GM11168 (cell line): ENCODE results near the gene GLG1.

Source experiments
- in situ Hi-C: fragments of 300-500 bp; cut with MboI; formaldehyde crosslinking; loops from one replicate; pipeline ENCODE4 v1.12.0; 2022; ENCODE audit warnings: low sequenced_read_pairs; ENCODE audit not compliant: unreplicated experiment

GLG1 gene

DNA sequence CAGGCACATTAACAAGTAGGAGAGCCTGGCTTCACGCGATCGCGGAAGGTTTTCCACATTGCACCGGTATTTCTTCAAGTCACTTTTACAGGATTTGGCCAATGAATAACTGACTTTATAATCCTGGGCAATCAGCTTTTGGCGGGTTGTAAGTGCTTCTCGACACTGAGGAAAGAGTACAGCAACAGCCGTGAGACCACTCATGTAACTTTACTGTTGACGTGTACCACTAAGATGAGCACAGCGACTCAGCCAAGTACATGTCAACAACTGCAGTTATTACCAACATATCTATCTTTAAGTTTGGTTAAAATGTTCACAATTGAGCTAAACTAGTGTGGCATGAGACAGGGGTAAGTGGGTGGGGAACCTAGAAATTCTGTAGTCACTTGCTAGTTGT is 113.9 kb downstream of the GLG1 start:
- in situ Hi-C loops: no loop called here

DNA sequence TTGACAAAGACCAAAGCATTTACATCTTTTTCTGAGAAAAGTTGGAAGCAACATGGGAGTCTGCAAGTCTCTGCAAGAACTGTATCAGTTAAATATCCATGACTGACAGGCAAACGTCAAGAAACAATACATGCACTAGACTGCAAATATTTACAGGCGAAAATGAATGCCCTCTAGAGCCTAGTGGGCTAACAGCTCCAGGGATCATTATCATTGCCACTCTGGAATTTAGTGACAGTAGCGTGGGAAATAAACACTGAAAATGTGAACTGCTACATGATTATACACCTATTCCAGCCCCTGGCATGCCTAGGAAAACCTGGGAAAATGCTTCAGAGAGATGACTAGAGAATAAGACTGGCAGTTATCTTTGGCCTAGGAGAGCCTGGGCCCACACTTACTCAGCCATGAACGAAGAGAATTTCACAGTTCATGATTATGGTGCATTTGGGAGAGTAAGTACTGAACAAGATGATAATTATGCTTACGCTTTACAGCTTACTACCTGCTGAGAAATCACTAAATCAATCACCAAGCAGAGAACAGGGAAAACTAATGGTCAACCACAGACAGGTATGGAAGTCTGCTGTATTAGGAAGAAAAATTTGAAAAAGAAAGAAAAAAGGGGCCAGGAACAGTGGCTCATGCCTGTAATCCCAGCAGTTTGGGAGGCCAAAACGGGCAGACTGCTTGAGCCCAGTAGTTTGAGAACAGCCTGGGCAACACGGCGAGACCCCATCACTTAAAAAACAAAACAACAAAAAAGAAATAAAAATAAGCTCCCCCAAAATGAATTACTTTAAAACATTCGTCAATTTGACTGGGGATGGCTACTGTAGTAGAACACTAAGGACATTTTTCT is 119.0 kb downstream of the GLG1 start:
- in situ Hi-C loops: loop anchor here (10.0 kb wide), 1 partner anchor 137 kb away; no protein-coding TSS in a partner anchor

DNA sequence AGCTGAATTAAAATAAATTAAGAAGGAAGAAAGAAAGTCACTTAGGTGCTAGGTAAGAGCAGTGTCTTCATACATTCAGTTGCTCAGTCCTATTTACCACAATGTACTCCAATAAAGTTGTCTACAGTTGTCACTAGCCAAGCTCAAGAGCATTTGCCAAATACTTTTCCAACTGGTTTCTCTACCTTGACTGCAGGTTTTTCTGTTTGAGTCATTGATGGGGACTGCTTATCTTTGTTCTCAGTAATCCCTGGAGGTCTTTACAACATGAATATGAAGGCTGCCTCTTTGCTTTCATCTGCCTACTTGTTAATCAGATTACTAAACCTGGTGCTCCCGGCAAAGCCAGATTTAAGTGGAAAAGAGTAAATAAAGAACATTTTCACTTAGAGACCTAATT is 121.0 kb downstream of the GLG1 start:
- in situ Hi-C loops: loop anchor here (10.0 kb wide), 1 partner anchor 139 kb away; no protein-coding TSS in a partner anchor

DNA sequence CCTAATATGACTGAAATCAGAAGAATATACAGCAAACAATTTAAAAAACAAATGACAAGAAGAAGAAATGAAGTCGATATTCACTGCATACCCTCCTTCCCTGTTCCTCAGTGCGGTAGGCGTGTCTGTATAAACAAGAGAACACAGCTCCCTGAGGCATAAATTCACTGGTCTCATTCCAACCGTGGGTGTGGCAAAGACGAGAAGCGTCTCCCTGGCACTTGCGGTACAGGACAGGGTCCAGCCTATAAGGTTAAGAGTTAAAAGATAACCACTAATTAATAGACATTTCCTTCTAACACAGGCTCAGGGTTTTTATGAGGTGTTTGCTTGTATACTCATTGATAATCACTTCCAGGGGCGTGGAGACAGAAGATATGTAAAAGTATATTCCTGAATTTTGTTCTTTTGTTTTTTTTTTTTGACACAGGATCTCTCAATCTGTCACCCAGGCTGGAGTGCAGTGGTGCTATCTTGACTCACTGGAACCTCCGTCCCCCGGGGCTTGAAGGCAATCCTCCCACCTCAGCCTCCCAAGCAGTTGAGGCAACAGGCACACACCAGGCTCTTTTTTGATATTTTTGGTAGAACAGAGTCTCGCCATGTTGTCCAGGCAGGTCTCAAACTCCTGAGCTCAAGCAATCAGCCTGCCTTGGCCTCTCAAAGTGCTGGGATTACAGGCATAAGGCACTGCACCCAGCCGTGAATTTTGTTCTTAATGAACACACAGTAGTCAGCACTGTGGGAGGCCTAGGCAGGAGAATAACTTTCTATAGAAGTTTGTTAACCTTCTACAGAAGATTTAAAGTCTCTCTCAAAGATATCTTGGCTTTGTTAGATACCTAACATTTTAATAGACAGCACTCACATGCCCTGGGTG is 126.5 kb downstream of the GLG1 start:
- in situ Hi-C loops: loop anchor here (10.0 kb wide), 1 partner anchor 144 kb away; no protein-coding TSS in a partner anchor

- in situ Hi-C loops: no loop called here
Measured at GRCh38 chr16:74477226-74477625, 129.7 kb downstream of the GLG1 start.

GRCh38 chr16:74474416-74474815 is 132.5 kb downstream of the GLG1 start:
- in situ Hi-C loops: no loop called here

DNA sequence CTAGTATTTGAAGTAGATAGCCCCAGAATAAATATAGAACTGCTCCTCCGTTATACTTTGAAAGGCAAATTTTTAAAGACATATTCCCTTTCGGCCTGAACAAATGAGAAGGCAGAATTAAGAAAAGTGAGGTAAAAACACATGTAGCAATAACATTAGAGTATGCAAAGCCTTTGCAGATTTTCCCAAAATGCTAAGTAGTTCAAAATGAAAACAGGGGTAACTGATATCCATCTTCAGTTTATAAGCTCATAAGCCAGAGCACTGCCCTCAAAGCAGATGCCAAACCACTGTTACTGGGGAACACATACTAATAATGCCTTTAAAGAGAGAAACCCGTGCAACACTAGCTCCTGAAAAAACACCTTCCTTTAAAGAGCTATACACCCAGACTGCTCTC is 134.4 kb downstream of the GLG1 start:
- in situ Hi-C loops: no loop called here

GRCh38 chr16:74472010-74472409 is 134.9 kb downstream of the GLG1 start:
- in situ Hi-C loops: no loop called here

DNA sequence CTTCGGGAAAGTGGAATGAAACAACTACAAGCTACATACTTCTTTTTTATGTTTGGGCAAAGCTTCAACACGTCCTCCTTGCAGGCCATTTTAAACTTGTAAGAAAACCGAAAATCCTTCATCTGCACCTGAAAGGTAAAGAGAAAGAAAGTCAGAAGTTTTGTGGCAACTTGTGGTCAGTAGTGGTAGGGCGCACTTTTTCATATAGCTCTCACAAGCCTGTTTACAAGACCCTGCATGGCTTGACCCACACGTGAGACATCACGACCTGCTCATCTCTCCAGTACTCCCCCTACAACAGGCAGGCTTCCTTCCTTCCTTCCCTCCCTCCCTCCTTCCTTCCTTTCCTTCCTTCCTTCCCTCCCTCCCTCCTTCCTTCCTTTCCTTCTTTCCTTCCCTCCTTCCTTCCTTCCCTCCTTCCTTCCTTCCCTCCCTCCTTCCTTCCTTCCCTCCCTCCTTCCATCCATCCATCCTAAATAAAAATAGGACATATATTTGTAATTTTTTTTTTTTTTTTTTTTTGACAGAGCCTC is 136.9 kb downstream of the GLG1 start:
- in situ Hi-C loops: no loop called here

GRCh38 chr16:74468807-74469525 is 137.9 kb downstream of the GLG1 start:
- in situ Hi-C loops: no loop called here

GRCh38 chr16:74466872-74467271 is 140.0 kb downstream of the GLG1 start:
- in situ Hi-C loops: no loop called here

DNA sequence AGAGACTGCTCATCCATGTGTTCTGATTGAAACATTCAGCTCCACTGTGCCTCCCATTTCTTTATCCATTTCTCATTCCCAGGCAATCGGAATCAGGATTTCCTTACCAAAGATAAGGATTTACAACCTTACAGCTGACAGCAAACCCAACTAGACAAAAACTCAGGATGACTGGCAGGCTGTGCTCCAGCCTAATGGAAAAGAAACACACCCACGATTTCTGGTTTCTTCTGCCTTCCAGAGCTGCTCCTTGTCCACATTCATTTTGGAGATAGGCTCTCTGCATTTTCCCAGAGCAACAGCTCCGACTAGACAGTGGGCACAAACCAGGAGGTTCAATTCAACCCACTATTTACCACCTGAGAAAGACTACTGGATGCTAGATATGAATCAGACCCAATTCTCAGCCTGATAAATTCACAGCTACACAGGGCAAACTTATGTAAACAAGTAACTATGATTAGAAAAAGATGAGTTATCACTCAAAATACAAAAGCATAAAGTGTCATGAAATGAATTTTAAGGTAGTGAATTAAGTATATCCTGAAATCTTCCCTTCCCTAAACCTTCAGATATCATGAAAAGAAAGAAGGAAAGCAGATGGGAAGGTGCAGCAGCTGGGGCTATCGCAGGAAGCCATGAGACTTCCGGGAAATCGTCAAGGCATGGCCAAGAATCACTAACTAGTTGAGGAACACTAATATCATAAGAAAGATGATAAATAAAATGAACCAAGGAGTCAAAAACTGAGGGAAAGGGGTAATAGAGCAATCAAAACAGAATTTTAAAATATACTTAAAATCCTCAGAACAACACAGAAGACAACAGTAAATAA is 140.8 kb downstream of the GLG1 start:
- in situ Hi-C loops: no loop called here

DNA sequence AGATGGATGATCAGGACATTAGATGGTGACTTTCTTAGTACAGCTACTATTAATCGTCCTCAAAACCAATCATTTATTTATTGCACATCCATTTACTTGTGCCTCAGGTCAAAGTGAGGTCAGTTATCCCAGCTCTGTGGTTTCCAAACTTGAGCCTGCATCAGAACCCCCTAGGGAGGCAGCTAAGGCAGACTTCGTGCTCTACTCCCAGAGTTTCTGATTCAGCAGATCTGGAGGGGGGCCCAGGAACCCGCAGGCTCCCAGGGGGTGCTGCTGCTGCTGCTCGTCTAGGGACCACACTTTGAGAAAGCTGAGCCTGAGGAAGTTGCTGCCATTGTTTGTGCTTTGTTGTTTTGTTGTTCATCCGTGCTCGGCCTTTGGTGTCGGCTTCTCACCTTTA is 141.6 kb downstream of the GLG1 start:
- in situ Hi-C loops: no loop called here

GRCh38 chr16:74463888-74464287 is 143.0 kb downstream of the GLG1 start:
- in situ Hi-C loops: no loop called here

DNA sequence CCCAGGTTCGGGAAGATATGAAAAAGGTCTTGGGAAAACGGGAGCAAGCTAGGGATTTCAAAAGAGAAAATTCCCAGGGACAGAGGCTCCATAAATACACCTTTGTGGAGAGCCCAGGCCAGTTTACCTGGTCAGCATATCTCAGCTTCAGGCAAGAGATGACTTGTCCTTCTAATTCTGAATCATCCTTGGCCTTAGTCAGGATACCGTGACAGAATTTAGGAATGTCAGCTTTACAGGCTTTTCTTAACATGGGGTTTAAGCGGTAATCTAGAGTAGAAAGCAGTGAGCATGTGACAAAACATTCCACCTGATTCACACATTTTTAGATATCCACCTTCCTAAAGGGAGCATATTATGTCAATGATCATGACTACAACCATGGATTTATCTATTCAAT is 144.6 kb downstream of the GLG1 start:
- in situ Hi-C loops: no loop called here

- in situ Hi-C loops: no loop called here
Measured at GRCh38 chr16:74461826-74462225, 145.1 kb downstream of the GLG1 start.

DNA sequence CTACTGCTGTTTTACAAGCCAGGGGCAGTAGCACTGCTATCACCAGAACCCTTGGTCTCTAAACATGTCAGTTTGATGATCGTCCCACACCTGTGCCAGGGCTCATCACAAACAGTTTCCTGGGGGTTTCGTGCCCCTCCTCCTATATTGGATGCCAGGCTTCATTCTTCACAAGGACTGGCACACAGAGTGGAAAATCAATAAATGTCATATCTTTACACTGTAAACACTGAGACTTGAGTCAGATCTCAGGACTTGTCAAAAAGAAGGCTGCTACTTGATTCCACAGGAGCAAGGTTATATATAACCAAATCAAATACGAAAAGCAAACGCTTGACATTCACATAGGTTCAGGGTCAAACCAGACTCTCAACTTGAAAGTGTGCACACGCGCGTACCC is 146.4 kb downstream of the GLG1 start:
- in situ Hi-C loops: no loop called here

GRCh38 chr16:74456290-74456625 is 150.7 kb downstream of the GLG1 start:
- in situ Hi-C loops: no loop called here

- in situ Hi-C loops: no loop called here
Measured at GRCh38 chr16:74455619-74456289, 151.2 kb downstream of the GLG1 start.
